ENCODE data around the gene PNMA1.

Gene PNMA1

GRCh38 chr14:73747379-73748211, 33.4 kb upstream of the PNMA1 start:
- Histone ChIP-seq H3K4me1 (ENCODE audit: control insufficient read depth, low read depth, low read length) (peaks cover 23% of the 10 kb centered on the region), H3K27me3 (ENCODE audit: control insufficient read depth, insufficient read depth, low read length) (no peaks in the 10 kb centered on the region), H3K27ac (ENCODE audit: low read length) (no peak overlapping the region), H3K36me3 (ENCODE audit: control insufficient read depth, low read depth, low read length) (no peaks in the 10 kb centered on the region), H3K9ac (ENCODE audit: low read length) (no peak overlapping the region), H3K9me3 (ENCODE audit: control insufficient read depth, low read depth, low read length) (no peaks in the 10 kb centered on the region), H3K4me3 (ENCODE audit: low read length) (no peak overlapping the region)

- no peak overlapping the region for H3K4me3 ChIP-seq (ENCODE audit: low read length)
- peaks cover 32% of the 10 kb centered on the region for H3K4me1 ChIP-seq (ENCODE audit: control insufficient read depth, low read depth, low read length)
- H3K36me3 ChIP-seq (ENCODE audit: control insufficient read depth, low read depth, low read length), result no peaks in the 10 kb centered on the region
- H3K9me3 ChIP-seq (ENCODE audit: control insufficient read depth, low read depth, low read length), result no peaks in the 10 kb centered on the region
- no peak overlapping the region for H3K9ac ChIP-seq (ENCODE audit: low read length)
- H3K27me3 ChIP-seq (ENCODE audit: control insufficient read depth, insufficient read depth, low read length), result no peaks in the 10 kb centered on the region
- no peak overlapping the region for H3K27ac ChIP-seq (ENCODE audit: low read length)
Observed at GRCh38 chr14:73746520-73747378, 32.6 kb upstream of the PNMA1 start.

- Histone ChIP-seq H3K27me3 (ENCODE audit: control insufficient read depth, insufficient read depth, low read length) (no peaks in the 10 kb centered on the region), H3K9ac (ENCODE audit: low read length) (no peak overlapping the region), H3K36me3 (ENCODE audit: control insufficient read depth, low read depth, low read length) (no peaks in the 10 kb centered on the region), H3K4me3 (ENCODE audit: low read length) (no peak overlapping the region), H3K9me3 (ENCODE audit: control insufficient read depth, low read depth, low read length) (no peaks in the 10 kb centered on the region), H3K4me1 (ENCODE audit: control insufficient read depth, low read depth, low read length) (peaks cover 41% of the 10 kb centered on the region), H3K27ac (ENCODE audit: low read length) (no peak overlapping the region)
Observed at GRCh38 chr14:73745571-73746519, 31.7 kb upstream of the PNMA1 start.

- Histone ChIP-seq H3K9me3 (ENCODE audit: control insufficient read depth, low read depth, low read length) (no peaks in the 10 kb centered on the region), H3K9ac (ENCODE audit: low read length) (no peak overlapping the region), H3K4me3 (ENCODE audit: low read length) (no peak overlapping the region), H3K36me3 (ENCODE audit: control insufficient read depth, low read depth, low read length) (no peaks in the 10 kb centered on the region), H3K4me1 (ENCODE audit: control insufficient read depth, low read depth, low read length) (peaks cover 48% of the 10 kb centered on the region), H3K27me3 (ENCODE audit: control insufficient read depth, insufficient read depth, low read length) (no peaks in the 10 kb centered on the region), H3K27ac (ENCODE audit: low read length) (no peak overlapping the region)
Observed at GRCh38 chr14:73744874-73745529, 30.8 kb upstream of the PNMA1 start.

GRCh38 chr14:73744175-73744867, 30.1 kb upstream of the PNMA1 start:
- Histone ChIP-seq H3K27me3 (ENCODE audit: control insufficient read depth, insufficient read depth, low read length) (no peaks in the 10 kb centered on the region), H3K9ac (ENCODE audit: low read length) (no peak overlapping the region), H3K27ac (ENCODE audit: low read length) (no peak overlapping the region), H3K4me3 (ENCODE audit: low read length) (no peak overlapping the region), H3K4me1 (ENCODE audit: control insufficient read depth, low read depth, low read length) (peaks cover 48% of the 10 kb centered on the region), H3K36me3 (ENCODE audit: control insufficient read depth, low read depth, low read length) (no peaks in the 10 kb centered on the region), H3K9me3 (ENCODE audit: control insufficient read depth, low read depth, low read length) (no peaks in the 10 kb centered on the region)

- no peaks in the 10 kb centered on the region for H3K36me3 ChIP-seq (ENCODE audit: control insufficient read depth, low read depth, low read length)
- H3K4me3 ChIP-seq (ENCODE audit: low read length), result no peak overlapping the region
- H3K4me1 ChIP-seq (ENCODE audit: control insufficient read depth, low read depth, low read length), result peaks cover 48% of the 10 kb centered on the region
- H3K27me3 ChIP-seq (ENCODE audit: control insufficient read depth, insufficient read depth, low read length), result no peaks in the 10 kb centered on the region
- no peak overlapping the region for H3K27ac ChIP-seq (ENCODE audit: low read length)
- H3K9ac ChIP-seq (ENCODE audit: low read length), result no peak overlapping the region
- H3K9me3 ChIP-seq (ENCODE audit: control insufficient read depth, low read depth, low read length), result no peaks in the 10 kb centered on the region
Observed at GRCh38 chr14:73743431-73743931, 29.3 kb upstream of the PNMA1 start.

GRCh38 chr14:73742520-73743238, 28.5 kb upstream of the PNMA1 start:
- H3K27ac ChIP-seq (ENCODE audit: low read length), result no peak overlapping the region

GRCh38 chr14:73741876-73742519, 27.8 kb upstream of the PNMA1 start:
- Histone ChIP-seq H3K4me3 (ENCODE audit: low read length) (peak overlapping the region; percentile 34), H3K27me3 (ENCODE audit: control insufficient read depth, insufficient read depth, low read length) (no peaks in the 10 kb centered on the region), H3K9me3 (ENCODE audit: control insufficient read depth, low read depth, low read length) (no peaks in the 10 kb centered on the region), H3K9ac (ENCODE audit: low read length) (peak overlapping the region; percentile 32), H3K36me3 (ENCODE audit: control insufficient read depth, low read depth, low read length) (peaks cover 2% of the 10 kb centered on the region), H3K27ac (ENCODE audit: low read length) (peak overlapping the region; percentile 38), H3K4me1 (ENCODE audit: control insufficient read depth, low read depth, low read length) (peaks cover 43% of the 10 kb centered on the region)

More at GRCh38 chr14:73742520-73743238, 28.5 kb upstream of the PNMA1 start:
- no peaks in the 10 kb centered on the region for H3K9me3 ChIP-seq (ENCODE audit: control insufficient read depth, low read depth, low read length)
- peaks cover 48% of the 10 kb centered on the region for H3K4me1 ChIP-seq (ENCODE audit: control insufficient read depth, low read depth, low read length)
- H3K9ac ChIP-seq (ENCODE audit: low read length), result peak overlapping the region; percentile 32
- H3K4me3 ChIP-seq (ENCODE audit: low read length), result no peak overlapping the region
- H3K27me3 ChIP-seq (ENCODE audit: control insufficient read depth, insufficient read depth, low read length), result no peaks in the 10 kb centered on the region
- no peaks in the 10 kb centered on the region for H3K36me3 ChIP-seq (ENCODE audit: control insufficient read depth, low read depth, low read length)

- Histone ChIP-seq H3K4me1 (ENCODE audit: control insufficient read depth, low read depth, low read length) (peaks cover 37% of the 10 kb centered on the region), H3K4me3 (ENCODE audit: low read length) (peak overlapping the region; percentile 34), H3K36me3 (ENCODE audit: control insufficient read depth, low read depth, low read length) (peaks cover 6% of the 10 kb centered on the region), H3K27me3 (ENCODE audit: control insufficient read depth, insufficient read depth, low read length) (no peaks in the 10 kb centered on the region), H3K9me3 (ENCODE audit: control insufficient read depth, low read depth, low read length) (no peaks in the 10 kb centered on the region), H3K27ac (ENCODE audit: low read length) (peak overlapping the region; percentile 38), H3K9ac (ENCODE audit: low read length) (peak overlapping the region; percentile 32)
Observed at GRCh38 chr14:73741386-73741875, 27.2 kb upstream of the PNMA1 start.

Measured in iPS-18a (cell line).